Transverse colon (tissue), 4 donors: Measurements from ENCODE around the gene ZFHX2. TPM values are rescaled to one million over a fixed set of nuclear protein-coding genes. Genes with fewer than 3 reads are reported as not detected.

ENCODE experiments used
- DNase-seq: peaks from one replicate; pipeline ENCODE4 v3.0.0-alpha.2; 2019
- H3K27ac ChIP-seq, 4 donors: fragments of 200-600 bp; sonication (generic); 2 replicates each; pipeline ENCODE4 v1.5.1; 2016 to 2018; ENCODE audit warnings: inconsistent platforms in 4 of 4
- H3K27me3 ChIP-seq: fragments of 200-600 bp; sonication (generic); 2 replicates; pipeline ENCODE4 v1.5.1; 2017; ENCODE audit warnings: inconsistent platforms
- H3K36me3 ChIP-seq, 4 donors: fragments of 200-600 bp; sonication (generic); 2 replicates each; pipeline ENCODE4 v1.5.1; 2017 to 2019; ENCODE audit warnings: inconsistent platforms in 4 of 4
- H3K4me1 ChIP-seq, 4 donors: fragments of 200-600 bp; sonication (generic); 2 replicates each; pipeline ENCODE4 v1.5.1; 2017 to 2020; ENCODE audit warnings: inconsistent platforms in 4 of 4
- H3K4me3 ChIP-seq, 4 donors: fragments of 200-600 bp; sonication (generic); 1 replicate in 1 of 4; 2 replicates in 3 of 4; pipeline versions ENCODE4 v1.5.1 to v1.6.1; 2017 to 2019; ENCODE audit warnings: inconsistent platforms in 4 of 4
- H3K9me3 ChIP-seq, 2 donors: fragments of 200-600 bp; sonication (generic); 2 replicates each; pipeline ENCODE4 v1.5.1; 2017 to 2019; ENCODE audit warnings: inconsistent platforms in 2 of 2
- EP300 ChIP-seq: sonication (generic); formaldehyde crosslinking; IDR thresholded peaks from one replicate; pipeline ENCODE4 v1.6.1; 2017; ENCODE audit warnings: antibody characterized with exemption, low read depth
- POLR2A ChIP-seq: fragments of 450-650 bp; IDR thresholded peaks from one replicate; pipeline ENCODE4 v1.6.1; 2016; ENCODE audit warnings: antibody characterized with exemption, mild to moderate bottlenecking, moderate library complexity
- POLR2AphosphoS5 ChIP-seq, 3 donors: sonication (generic); formaldehyde crosslinking; IDR thresholded peaks; one replicate each; pipeline ENCODE4 v1.6.1; 2016; ENCODE audit warnings: antibody characterized with exemption in 3 of 3
- WGBS, 2 donors: methylation state at CpG; one replicate each; pipeline ENCODE4 v1.1.5; 2018; ENCODE audit warnings: low coverage in 1 of 2; 5-methylcytosine and 5-hydroxymethylcytosine counted together
- in situ Hi-C, 4 donors: fragments of 200-750 bp; cut with MboI; loops; one replicate each; pipeline versions ENCODE4 v1.15.0 to v1.15.1; 2017; ENCODE audit warnings: low sequenced_read_pairs in 3 of 4, low pct_ligation_motif_present in 1 of 4, low pct_unique_long_range_greater_than_20kb in 1 of 4
- intact Hi-C: fragments of 100-400 bp; cut with DNase I; formaldehyde crosslinking; loops from one replicate; pipeline ENCODE4 v1.15.1; 2023; ENCODE audit warnings: low total_unique reads
- total RNA-seq, 4 donors: library from RNA; depleted of rRNA; stranded (reverse); fragments of >200 nt; gene quantifications; one replicate each; pipeline ENCODE4 v1.1.0, GENCODE V29; 2016
- TF ChIP-seq, protein P1 (sequence below), 5 experiments: fragments of 200-600 bp in 3 of 5; fragments of 450-650 bp in 2 of 5; sonication (generic) in 3 of 5; IDR thresholded peaks; 1 replicate in 2 of 5; 2 replicates in 3 of 5; pipeline ENCODE4 v1.5.1; 2016 to 2017; ENCODE audit warnings: antibody characterized with exemption in 5 of 5, inconsistent platforms in 3 of 5, mild to moderate bottlenecking in 2 of 5, moderate library complexity in 1 of 5

The ZFHX2 gene
- total RNA-seq, 4 donors from 2014 or later: 0.20 to 1.1 (median 0.68) TPM

GRCh38 chr14:23579311-23579630 lies 27.7 kb upstream of the ZFHX2 start:
- in situ Hi-C loops (no loop called here), intact Hi-C loops (no loop called here)
- Histone ChIP-seq H3K27me3 (peaks cover 64% of the 10 kb centered on the region), H3K4me1 (peaks cover 4 to 19% (median 18%) of the 10 kb centered on the region in 4 donors), H3K4me3 (no peak overlapping the region), H3K36me3 (no peaks in the 10 kb centered on the region), H3K9me3 (no peaks in the 10 kb centered on the region), H3K27ac (no peak overlapping the region)
- DNase-seq: no peak
- no peak for TF ChIP-seq POLR2A
- WGBS, 2 donors: 77 to 80% methylated on average over 1 to 3 of the region's 3 CpGs

GRCh38 chr14:23578560-23579310 lies 27.2 kb upstream of the ZFHX2 start, which contains the start of gene JPH4:
Gene JPH4 (minus strand): TSS chr14:23578790. CDS start chr14:23577453, 1,337 bp downstream.
- Histone ChIP-seq H3K4me1 (peaks cover 4 to 19% (median 18%) of the 10 kb centered on the region in 4 donors), H3K9me3 (no peaks in the 10 kb centered on the region), H3K36me3 (no peaks in the 10 kb centered on the region), H3K27me3 (peaks cover 68% of the 10 kb centered on the region), H3K27ac (no peak within 1 kb of the TSS), H3K4me3 (no peak within 1 kb of the TSS)
- in situ Hi-C loops (no loop called here), intact Hi-C loops (no loop called here)
- WGBS, 2 donors: 40% methylated on average over 14 to 17 of the region's 18 CpGs
- TF ChIP-seq POLR2AphosphoS5 (IDR thresholded peaks at IDR 0.05) (no peak), EP300 (no peak), POLR2A (no peak)
- TF ChIP-seq, protein P1, sequence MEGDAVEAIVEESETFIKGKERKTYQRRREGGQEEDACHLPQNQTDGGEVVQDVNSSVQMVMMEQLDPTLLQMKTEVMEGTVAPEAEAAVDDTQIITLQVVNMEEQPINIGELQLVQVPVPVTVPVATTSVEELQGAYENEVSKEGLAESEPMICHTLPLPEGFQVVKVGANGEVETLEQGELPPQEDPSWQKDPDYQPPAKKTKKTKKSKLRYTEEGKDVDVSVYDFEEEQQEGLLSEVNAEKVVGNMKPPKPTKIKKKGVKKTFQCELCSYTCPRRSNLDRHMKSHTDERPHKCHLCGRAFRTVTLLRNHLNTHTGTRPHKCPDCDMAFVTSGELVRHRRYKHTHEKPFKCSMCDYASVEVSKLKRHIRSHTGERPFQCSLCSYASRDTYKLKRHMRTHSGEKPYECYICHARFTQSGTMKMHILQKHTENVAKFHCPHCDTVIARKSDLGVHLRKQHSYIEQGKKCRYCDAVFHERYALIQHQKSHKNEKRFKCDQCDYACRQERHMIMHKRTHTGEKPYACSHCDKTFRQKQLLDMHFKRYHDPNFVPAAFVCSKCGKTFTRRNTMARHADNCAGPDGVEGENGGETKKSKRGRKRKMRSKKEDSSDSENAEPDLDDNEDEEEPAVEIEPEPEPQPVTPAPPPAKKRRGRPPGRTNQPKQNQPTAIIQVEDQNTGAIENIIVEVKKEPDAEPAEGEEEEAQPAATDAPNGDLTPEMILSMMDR (IDR thresholded peaks at IDR 0.05): no peak
- no peak for DNase-seq

DNA sequence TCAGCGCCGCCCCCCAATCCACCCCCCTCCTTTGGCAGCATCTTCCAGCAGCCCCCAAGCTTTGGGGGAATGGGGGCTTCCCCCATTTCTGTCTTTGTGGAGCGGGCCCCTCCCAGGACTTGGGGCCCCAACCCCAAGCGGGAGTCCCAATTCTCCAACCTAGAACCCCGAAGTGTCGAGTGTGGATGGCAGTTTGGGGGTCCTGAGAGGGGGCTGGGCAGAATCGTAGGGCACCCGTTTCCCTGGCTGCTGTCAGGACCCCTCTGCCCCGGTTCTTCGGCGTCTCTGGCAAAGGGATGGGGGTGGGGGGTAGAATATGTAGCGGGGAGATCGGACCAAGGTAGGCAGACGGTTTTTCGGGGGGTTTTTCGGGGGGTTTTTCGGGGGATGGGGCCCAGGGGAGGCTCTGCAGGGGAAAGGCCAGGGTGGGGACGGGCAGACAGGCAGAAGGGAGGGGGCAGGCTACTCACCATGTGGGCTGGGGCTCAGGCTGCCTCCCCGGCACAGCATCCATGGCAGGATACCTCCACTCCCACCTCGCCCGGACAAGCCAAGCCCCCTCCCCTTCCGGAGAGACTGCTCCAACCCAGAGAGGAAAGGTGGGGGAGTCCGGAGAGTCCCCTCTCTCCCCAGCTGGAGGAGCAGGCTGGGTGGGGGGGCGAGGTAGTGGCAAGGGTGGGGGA lies 26.3 kb upstream of the ZFHX2 start:
- no peaks in the 10 kb centered on the region for H3K9me3 ChIP-seq
- intact Hi-C loops (no loop called here), in situ Hi-C loops (no loop called here)
- no peak for TF ChIP-seq EP300
- no peak for TF ChIP-seq POLR2A
- TF ChIP-seq, protein P1 (IDR thresholded peaks at IDR 0.05): no peak
- TF ChIP-seq POLR2AphosphoS5 (IDR thresholded peaks at IDR 0.05): no peak
- 0 to 9% methylated on average over 2 to 23 of the region's 24 CpGs for WGBS, 2 donors
- no peak overlapping the region for H3K27ac ChIP-seq
- H3K4me3 ChIP-seq: peak overlapping the region in 1 of 4 donors; percentile 40
- H3K27me3 ChIP-seq: peaks cover 67% of the 10 kb centered on the region
- peaks cover 4 to 19% (median 18%) of the 10 kb centered on the region in 4 donors for H3K4me1 ChIP-seq
- no peaks in the 10 kb centered on the region for H3K36me3 ChIP-seq
- no peak for DNase-seq

- no peaks in the 10 kb centered on the region for H3K9me3 ChIP-seq
- H3K27me3 ChIP-seq: peaks cover 60% of the 10 kb centered on the region
- in situ Hi-C loops (no loop called here), intact Hi-C loops (no loop called here)
- H3K27ac ChIP-seq: no peak overlapping the region
- WGBS, 2 donors: 11% methylated on average over 46 of the region's 67 CpGs; no CpG with 5 or more reads in 1 of the 2 donors
- H3K36me3 ChIP-seq: no peaks in the 10 kb centered on the region
- no peak for TF ChIP-seq POLR2AphosphoS5 (IDR thresholded peaks at IDR 0.05)
- TF ChIP-seq, protein P1 (IDR thresholded peaks at IDR 0.05): no peak
- TF ChIP-seq EP300: no peak
- peak overlapping the region in 2 of 4 donors; percentile 11 to 40 for H3K4me3 ChIP-seq
- no peak for DNase-seq
- H3K4me1 ChIP-seq: peaks cover 4 to 19% (median 18%) of the 10 kb centered on the region in 4 donors
Observed at GRCh38 chr14:23577004-23577681, 25.6 kb upstream of the ZFHX2 start.
